ENCODE measurements around the gene ARHGAP4. TPM values are rescaled to one million over a fixed set of nuclear protein-coding genes. Genes with fewer than 3 reads are reported as not detected.

The ARHGAP4 gene
- total and polyA plus RNA-seq, 2 donors (not counting 3 experiments of a cell fraction or from before 2014, with no cell fraction given), result 20.9 to 33.3 TPM

DNA sequence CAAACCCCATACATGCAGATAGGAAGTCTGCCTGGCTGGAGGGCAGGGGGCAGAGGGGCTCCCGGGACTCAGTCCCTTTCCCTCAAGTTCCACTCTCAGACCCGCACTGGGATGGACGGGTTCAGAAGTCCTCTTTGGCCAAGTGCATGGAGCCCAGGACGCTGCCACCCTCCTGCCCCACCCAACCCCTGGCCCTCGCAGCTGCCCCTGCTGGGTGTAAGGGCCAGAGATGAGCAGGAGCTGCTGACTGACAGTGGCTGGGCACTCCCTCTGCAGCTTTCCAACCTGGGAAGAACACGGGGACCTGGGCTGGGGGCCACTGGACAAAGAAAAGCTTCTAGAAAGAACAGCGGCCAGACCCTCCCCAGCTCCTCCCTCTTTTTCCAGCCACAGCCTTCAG, 43.5 kb downstream of the ARHGAP4 start:
- H3K27ac ChIP-seq (ENCODE audit: insufficient read depth, low read depth, low read length), result no peak overlapping the region
- POLR2A ChIA-PET, result no interaction called here
- no peaks in the 10 kb centered on the region for H3K4me1 ChIP-seq (ENCODE audit: control insufficient read depth, extremely low read depth, insufficient read depth, low read length)
- no peaks in the 10 kb centered on the region for H3K9me1 ChIP-seq (replicated peaks; ENCODE audit: control insufficient read depth, extremely low read depth, insufficient read depth, low read length)
- DNase-seq (ENCODE audit: low read depth, low spot score) (no peak), FAIRE-seq (no peak)
- H4K20me1 ChIP-seq (replicated peaks; ENCODE audit: control insufficient read depth, extremely low read depth, insufficient read depth, low read length), result no peaks in the 10 kb centered on the region
- intact Hi-C loops (cut with micrococcal nuclease) (loop anchor here (10.0 kb wide), 1 partner anchor 68 kb away; no protein-coding TSS in a partner anchor), dilution Hi-C loops (cut with MboI; ENCODE audit: extremely low pct_ligation_motif_present, low sequenced_read_pairs) (no loop called here)
- H3K4me2 ChIP-seq (ENCODE audit: insufficient read depth, low read length), result no peak overlapping the region
- H3K36me3 ChIP-seq (ENCODE audit: control insufficient read depth in 2 of 2, extremely low read depth in 1 of 2, insufficient read depth in 2 of 2, low read length in 2 of 2), result no peaks in the 10 kb centered on the region
- CTCF ChIA-PET, result no interaction called here
- no peak overlapping the region for H2AFZ ChIP-seq (ENCODE audit: low read depth, low read length)
- H3K79me2 ChIP-seq (ENCODE audit: control insufficient read depth, insufficient read depth, low read length), result no peaks in the 10 kb centered on the region
- H3K9me3 ChIP-seq (replicated peaks; ENCODE audit: control insufficient read depth, insufficient read depth, low read length), result no peaks in the 10 kb centered on the region
- no peak overlapping the region for H3K4me3 ChIP-seq (replicated peaks in 1 of 3; ENCODE audit: insufficient read depth in 1 of 3, low read depth in 1 of 3, low read length in 3 of 3)
- peaks cover 25 to 32% of the 10 kb centered on the region in 2 experiments for H3K27me3 ChIP-seq (ENCODE audit: control insufficient read depth in 2 of 2, insufficient read depth in 2 of 2, low read length in 2 of 2)
- no TSS peak for BruUV-seq (replicated peaks)
- H3K9ac ChIP-seq (replicated peaks; ENCODE audit: extremely low read depth, insufficient read depth, low read length), result no peak overlapping the region
- TF ChIP-seq, protein P1, sequence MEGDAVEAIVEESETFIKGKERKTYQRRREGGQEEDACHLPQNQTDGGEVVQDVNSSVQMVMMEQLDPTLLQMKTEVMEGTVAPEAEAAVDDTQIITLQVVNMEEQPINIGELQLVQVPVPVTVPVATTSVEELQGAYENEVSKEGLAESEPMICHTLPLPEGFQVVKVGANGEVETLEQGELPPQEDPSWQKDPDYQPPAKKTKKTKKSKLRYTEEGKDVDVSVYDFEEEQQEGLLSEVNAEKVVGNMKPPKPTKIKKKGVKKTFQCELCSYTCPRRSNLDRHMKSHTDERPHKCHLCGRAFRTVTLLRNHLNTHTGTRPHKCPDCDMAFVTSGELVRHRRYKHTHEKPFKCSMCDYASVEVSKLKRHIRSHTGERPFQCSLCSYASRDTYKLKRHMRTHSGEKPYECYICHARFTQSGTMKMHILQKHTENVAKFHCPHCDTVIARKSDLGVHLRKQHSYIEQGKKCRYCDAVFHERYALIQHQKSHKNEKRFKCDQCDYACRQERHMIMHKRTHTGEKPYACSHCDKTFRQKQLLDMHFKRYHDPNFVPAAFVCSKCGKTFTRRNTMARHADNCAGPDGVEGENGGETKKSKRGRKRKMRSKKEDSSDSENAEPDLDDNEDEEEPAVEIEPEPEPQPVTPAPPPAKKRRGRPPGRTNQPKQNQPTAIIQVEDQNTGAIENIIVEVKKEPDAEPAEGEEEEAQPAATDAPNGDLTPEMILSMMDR (IDR thresholded peaks at IDR 0.05; ENCODE audit: extremely low read depth in 1 of 2, insufficient read depth in 1 of 2, low read depth in 1 of 2, low read length in 2 of 2), result no peak
- TF ChIP-seq MYC (IDR thresholded peaks at IDR 0.05; ENCODE audit: low read depth, low read length) (no peak), JUN (IDR thresholded peaks at IDR 0.05; ENCODE audit: borderline replicate concordance, insufficient read depth, insufficient read length, low read depth) (no peak), POLR2AphosphoS5 (IDR thresholded peaks at IDR 0.05; ENCODE audit: insufficient read depth, low read depth, low read length) (no peak), GATA2 (IDR thresholded peaks at IDR 0.05; ENCODE audit: insufficient read depth, insufficient read length, low read depth, low read length) (no peak), FOS (IDR thresholded peaks at IDR 0.05; ENCODE audit: borderline replicate concordance, insufficient read depth, low read length) (no peak), EZH2 (IDR thresholded peaks at IDR 0.05; ENCODE audit: borderline replicate concordance, low read depth, low read length, severe bottlenecking) (no peak), POLR2A (IDR thresholded peaks at IDR 0.05; ENCODE audit: low read depth, low read length) (no peak)
- TF ChIP-seq, protein P2, sequence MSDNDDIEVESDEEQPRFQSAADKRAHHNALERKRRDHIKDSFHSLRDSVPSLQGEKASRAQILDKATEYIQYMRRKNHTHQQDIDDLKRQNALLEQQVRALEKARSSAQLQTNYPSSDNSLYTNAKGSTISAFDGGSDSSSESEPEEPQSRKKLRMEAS (IDR thresholded peaks at IDR 0.05; ENCODE audit: insufficient read depth, insufficient read length), result no peak

Data from endothelial cell of umbilical vein (primary cell).